ENCODE measurements around the gene NDUFC1. TPM values are rescaled to one million over a fixed set of nuclear protein-coding genes. Genes with fewer than 3 reads are reported as not detected.

NDUFC1 gene
- total and polyA plus RNA-seq, 2 donors (not counting 1 experiment from before 2014, with no cell fraction given), result 16.9 to 19.1 TPM

DNA sequence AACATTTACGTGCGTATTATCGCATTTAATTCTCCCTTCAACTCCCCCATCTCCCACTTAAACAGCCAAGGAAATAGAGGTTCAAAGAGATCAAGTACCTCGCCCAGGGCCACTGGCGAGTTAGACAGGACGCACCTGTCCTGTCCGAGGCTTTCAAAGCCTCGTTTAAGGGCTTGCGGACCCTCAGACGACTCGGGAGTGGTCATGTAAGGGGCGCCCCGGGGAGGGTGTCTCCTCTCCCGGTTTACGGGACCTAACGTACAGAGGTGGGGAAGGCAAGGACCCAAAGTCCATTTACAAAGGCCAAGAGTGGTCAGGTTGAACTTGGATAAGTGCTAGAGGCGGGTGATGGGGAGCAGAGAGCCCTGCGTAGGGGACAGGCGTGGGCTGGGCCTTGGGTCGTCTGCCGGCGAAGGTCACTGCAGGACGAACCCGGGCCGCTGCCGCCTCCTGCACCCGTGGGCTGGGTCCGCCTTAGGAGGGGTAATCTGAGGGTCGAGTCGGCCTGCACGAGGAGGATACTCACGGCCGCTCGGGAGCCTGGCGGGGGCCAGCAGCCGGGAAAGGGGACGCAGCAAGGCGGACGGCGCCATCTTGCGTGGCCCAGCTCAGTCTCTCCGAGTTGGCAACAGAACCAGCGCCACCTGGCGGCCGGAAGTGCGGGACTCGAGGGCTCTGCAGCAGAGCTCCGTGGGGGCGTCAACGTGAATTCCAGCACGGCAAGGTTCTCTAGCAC is 6.9 kb downstream of the NDUFC1 start:
- no peaks in the 10 kb centered on the region for H3K9me3 Mint-ChIP-seq (ENCODE audit: insufficient read depth)

More for the DNA sequence above, 6.9 kb downstream of the NDUFC1 start:
- WGBS (ENCODE audit: insufficient coverage), result under 1% methylated on average over 48 of the region's 51 CpGs
- Histone ChIP-seq H2AFZ (ENCODE audit: insufficient read depth, low read depth, low read length, poor library complexity, severe bottlenecking) (peak overlapping the region; percentile 96), H3K9me3 (ENCODE audit: control extremely low read depth in 1 of 3, control insufficient read depth in 2 of 3, insufficient read depth in 1 of 3, low read length in 2 of 3) (no peaks in the 10 kb centered on the region), H3K4me2 (replicated peaks; ENCODE audit: low read depth, low read length, poor library complexity, severe bottlenecking) (peak overlapping the region; percentile 91), H3K4me3 (ENCODE audit: control extremely low read depth in 1 of 5, extremely low read depth in 1 of 5, insufficient read depth in 1 of 5, low read depth in 2 of 5, low read length in 4 of 5) (peak overlapping the region; percentile 78 to 96 (median 91)), H3K9ac (ENCODE audit: low read length) (peak overlapping the region; percentile 97), H3K27ac (ENCODE audit: low read length in 2 of 2) (peak overlapping the region; percentile 89 to 92), H4K20me1 (ENCODE audit: control insufficient read depth, insufficient read depth, low read length, poor library complexity, severe bottlenecking) (no peaks in the 10 kb centered on the region), H3K36me3 (replicated peaks in 1 of 2; ENCODE audit: control extremely low read depth in 1 of 2, control insufficient read depth in 1 of 2, extremely low read depth in 1 of 2, insufficient read depth in 2 of 2, low read length in 1 of 2) (peaks cover 2 to 16% of the 10 kb centered on the region in 2 experiments), H3K79me2 (ENCODE audit: control insufficient read depth, insufficient read depth, low read length) (peaks cover 65% of the 10 kb centered on the region), H3K4me1 (ENCODE audit: control insufficient read depth in 2 of 2, insufficient read depth in 2 of 2, low read length in 2 of 2) (peaks cover 16 to 23% of the 10 kb centered on the region in 2 donors), H3K27me3 (replicated peaks in 1 of 4; ENCODE audit: control extremely low read depth in 1 of 4, control insufficient read depth in 3 of 4, insufficient read depth in 4 of 4, low read length in 3 of 4) (no peaks in the 10 kb centered on the region)
- CTCF ChIA-PET, result interaction anchor here (0.6 to 4.8 kb wide), 55 partner anchors 9 to 1132 kb away, joined by 3 to 81 read pairs (median 4); partner anchors contain the start of genes CLGN, ELF2 and MGARP
- Mint-ChIP-seq H3K4me3 (peak overlapping the region; percentile 97), H3K4me1 (peaks cover 26% of the 10 kb centered on the region), H3K27me3 (no peaks in the 10 kb centered on the region), H3K27ac (peak overlapping the region; percentile 96)
- intact Hi-C loops (cut with micrococcal nuclease), result loop anchor here (1.0 kb wide), 5 partner anchors 29 to 265 kb away; no protein-coding TSS in a partner anchor
- POLR2A ChIA-PET, result interaction anchor here (0.8 to 1.8 kb wide), 6 partner anchors 63 to 212 kb away, joined by 3 to 6 read pairs (median 4); partner anchors contain the start of gene ELF2
- DNase-seq (peak; percentile 96), ATAC-seq (ENCODE audit: low read depth) (peak; percentile 98)
- no peak for TF ChIP-seq EZH2 (IDR thresholded peaks at IDR 0.05; ENCODE audit: borderline replicate concordance, insufficient read depth, low read depth, low read length, poor library complexity, severe bottlenecking)
- TF ChIP-seq, protein P1, sequence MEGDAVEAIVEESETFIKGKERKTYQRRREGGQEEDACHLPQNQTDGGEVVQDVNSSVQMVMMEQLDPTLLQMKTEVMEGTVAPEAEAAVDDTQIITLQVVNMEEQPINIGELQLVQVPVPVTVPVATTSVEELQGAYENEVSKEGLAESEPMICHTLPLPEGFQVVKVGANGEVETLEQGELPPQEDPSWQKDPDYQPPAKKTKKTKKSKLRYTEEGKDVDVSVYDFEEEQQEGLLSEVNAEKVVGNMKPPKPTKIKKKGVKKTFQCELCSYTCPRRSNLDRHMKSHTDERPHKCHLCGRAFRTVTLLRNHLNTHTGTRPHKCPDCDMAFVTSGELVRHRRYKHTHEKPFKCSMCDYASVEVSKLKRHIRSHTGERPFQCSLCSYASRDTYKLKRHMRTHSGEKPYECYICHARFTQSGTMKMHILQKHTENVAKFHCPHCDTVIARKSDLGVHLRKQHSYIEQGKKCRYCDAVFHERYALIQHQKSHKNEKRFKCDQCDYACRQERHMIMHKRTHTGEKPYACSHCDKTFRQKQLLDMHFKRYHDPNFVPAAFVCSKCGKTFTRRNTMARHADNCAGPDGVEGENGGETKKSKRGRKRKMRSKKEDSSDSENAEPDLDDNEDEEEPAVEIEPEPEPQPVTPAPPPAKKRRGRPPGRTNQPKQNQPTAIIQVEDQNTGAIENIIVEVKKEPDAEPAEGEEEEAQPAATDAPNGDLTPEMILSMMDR (IDR thresholded peaks at IDR 0.05), result peak; percentile 93
